Stimulated activated naive CD8-positive, alpha-beta T cell treated with anti-CD3 and anti-CD28 coated beads, Interleukin-15, amount 100 ng/mL, for 72 hours (primary cell): ENCODE data around the gene PRAMEF1.
A peak's percentile ranks its signal among the peaks of the same experiment; 100 is the strongest.
"Not testable (repeated sequence)": the region's sequence is repeated elsewhere in the genome, so short reads cannot be mapped to it uniquely, and the experiment has no call there.

ENCODE experiments used
- ATAC-seq: fragments of 150-1000 bp; cut with Tn5 transposase; 2 replicates; pipeline ENCODE4 v1.10.0; 2021; ENCODE audit warnings: mild to moderate bottlenecking, moderate library complexity
- DNase-seq, 2 donors: peaks; one replicate each; pipeline ENCODE4 v3.0.0; 2021 to 2022
- H3K27ac Mint-ChIP-seq, 2 donors: one replicate each; pipeline ENCODE4 v1.8.0; 2022; ENCODE audit warnings: mild to moderate bottlenecking in 2 of 2, mixed read lengths in 2 of 2, moderate library complexity in 2 of 2
- H3K27me3 Mint-ChIP-seq: one replicate; pipeline ENCODE4 v1.8.0; 2022; ENCODE audit warnings: mixed read lengths
- H3K4me1 Mint-ChIP-seq: one replicate; pipeline ENCODE4 v1.8.0; 2022; ENCODE audit warnings: mild to moderate bottlenecking, mixed read lengths
- H3K4me3 Mint-ChIP-seq, 2 donors: one replicate each; pipeline ENCODE4 v1.8.0; 2022; ENCODE audit warnings: mild to moderate bottlenecking in 2 of 2, mixed read lengths in 2 of 2, moderate library complexity in 1 of 2
- H3K9me3 Mint-ChIP-seq, 2 donors: one replicate each; pipeline ENCODE4 v1.8.0; 2022; ENCODE audit warnings: mixed read lengths in 2 of 2

The PRAMEF1 gene

GRCh38 chr1:12810691-12811408 lies 19.7 kb downstream of the PRAMEF1 start:
- peaks cover 9% of the 10 kb centered on the region in 2 donors for H3K9me3 Mint-ChIP-seq
- peak overlapping the region in 1 of 2 donors; percentile 23 for H3K27ac Mint-ChIP-seq
- peaks cover 43% of the 10 kb centered on the region for H3K27me3 Mint-ChIP-seq
- H3K4me3 Mint-ChIP-seq = no peak overlapping the region
- no peak for DNase-seq
- ATAC-seq = no peak
- H3K4me1 Mint-ChIP-seq = no peaks in the 10 kb centered on the region

- no peak for ATAC-seq
- Mint-ChIP-seq H3K27ac (no peak overlapping the region), H3K4me1 (no peaks in the 10 kb centered on the region), H3K9me3 (peaks cover 6 to 9% of the 10 kb centered on the region in 2 donors), H3K27me3 (peaks cover 44% of the 10 kb centered on the region), H3K4me3 (no peak overlapping the region)
- no peak for DNase-seq
Measured at GRCh38 chr1:12811409-12811784, 20.2 kb downstream of the PRAMEF1 start.

- H3K4me1 Mint-ChIP-seq, DNase-seq, ATAC-seq, H3K27ac Mint-ChIP-seq, H3K9me3 Mint-ChIP-seq, H3K4me3 Mint-ChIP-seq: not testable (repeated sequence)
- peaks cover 36% of the 10 kb centered on the region for H3K27me3 Mint-ChIP-seq
Measured at GRCh38 chr1:12819061-12819460, 27.9 kb downstream of the PRAMEF1 start.

- not testable (repeated sequence) for H3K27ac Mint-ChIP-seq, H3K9me3 Mint-ChIP-seq, DNase-seq, H3K4me1 Mint-ChIP-seq, H3K4me3 Mint-ChIP-seq, ATAC-seq
- H3K27me3 Mint-ChIP-seq = peaks cover 18% of the 10 kb centered on the region
Measured at GRCh38 chr1:12831310-12831709, 40.1 kb downstream of the PRAMEF1 start, which contains the start of gene PRAMEF11. Gene PRAMEF11, minus strand, starts transcription at chr1:12831410. Its CDS starts 2,621 bp downstream, at chr1:12828789.

GRCh38 chr1:12833251-12833650 lies 42.1 kb downstream of the PRAMEF1 start:
- H3K4me1 Mint-ChIP-seq = not testable (repeated sequence)

More at GRCh38 chr1:12833251-12833650, 42.1 kb downstream of the PRAMEF1 start:
- peaks cover 11% of the 10 kb centered on the region for H3K27me3 Mint-ChIP-seq
- not testable (repeated sequence) for H3K9me3 Mint-ChIP-seq, H3K27ac Mint-ChIP-seq, ATAC-seq, H3K4me3 Mint-ChIP-seq, DNase-seq
